Esophagus squamous epithelium (tissue), 5 donors: ENCODE data around the gene ICA1L. TPM values are rescaled to one million over a fixed set of nuclear protein-coding genes. Genes with fewer than 3 reads are reported as not detected.

Source experiments
- DNase-seq: peaks from one replicate; lab custom pipeline; 2025; lab: John Stamatoyannopoulos, UW
- H3K27ac ChIP-seq, 4 donors: fragments of 200-600 bp; sonication (generic); one replicate each; pipeline ENCODE4 v1.5.1; 2016 to 2019; ENCODE audit warnings: mild to moderate bottlenecking in 1 of 4
- H3K27me3 ChIP-seq, 4 donors: fragments of 200-600 bp; sonication (generic); 1 replicate in 3 of 4; 2 replicates in 1 of 4; pipeline versions ENCODE4 v1.5.1 to v1.6.0; 2017 to 2021; ENCODE audit warnings: antibody characterized with exemption in 1 of 4
- H3K36me3 ChIP-seq, 3 donors: fragments of 200-600 bp; sonication (generic); one replicate each; pipeline ENCODE4 v1.5.1; 2016 to 2019
- H3K4me1 ChIP-seq, 3 donors: fragments of 200-600 bp; sonication (generic); one replicate each; pipeline ENCODE4 v1.5.1; 2017 to 2019
- H3K4me3 ChIP-seq, 4 donors: fragments of 200-600 bp; sonication (generic); 1 replicate in 3 of 4; 2 replicates in 1 of 4; pipeline ENCODE4 v1.5.1; 2016 to 2019; ENCODE audit warnings: mild to moderate bottlenecking in 2 of 4, moderate library complexity in 1 of 4
- H3K9me3 ChIP-seq, 3 donors: fragments of 200-600 bp; sonication (generic); one replicate each; pipeline ENCODE4 v1.5.1; 2016 to 2019
- POLR2A ChIP-seq, 4 donors: fragments of 450-650 bp; IDR thresholded peaks; one replicate each; pipeline ENCODE4 v1.6.1; 2017; ENCODE audit warnings: antibody characterized with exemption in 4 of 4, mild to moderate bottlenecking in 4 of 4, moderate library complexity in 3 of 4
- WGBS, 2 donors: methylation state at CpG; one replicate each; pipeline ENCODE4 v1.1.5; 2018; 5-methylcytosine and 5-hydroxymethylcytosine counted together
- intact Hi-C: fragments of 100-400 bp; cut with DNase I; formaldehyde crosslinking; loops from one replicate; pipeline ENCODE4 v1.15.0; 2022
- total RNA-seq, 4 donors: library from RNA; depleted of rRNA; stranded (reverse); fragments of >200 nt; gene quantifications; one replicate each; pipeline ENCODE4 v1.1.0, GENCODE V29; 2016
- TF ChIP-seq, protein P1 (sequence below), 6 experiments: fragments of 450-650 bp in 4 of 6; fragments of 200-600 bp in 2 of 6; sonication (generic) in 2 of 6; IDR thresholded peaks; one replicate each; pipeline ENCODE4 v1.5.1; 2016 to 2019; ENCODE audit warnings: antibody characterized with exemption in 6 of 6, mild to moderate bottlenecking in 4 of 6, moderate library complexity in 4 of 6
- donor health status: DM: yes; HTN: yes; CAD: no.

ICA1L gene
- total RNA-seq, 4 donors from 2014 or later = 0.53 to 8.0 (median 0.79) TPM

DNA sequence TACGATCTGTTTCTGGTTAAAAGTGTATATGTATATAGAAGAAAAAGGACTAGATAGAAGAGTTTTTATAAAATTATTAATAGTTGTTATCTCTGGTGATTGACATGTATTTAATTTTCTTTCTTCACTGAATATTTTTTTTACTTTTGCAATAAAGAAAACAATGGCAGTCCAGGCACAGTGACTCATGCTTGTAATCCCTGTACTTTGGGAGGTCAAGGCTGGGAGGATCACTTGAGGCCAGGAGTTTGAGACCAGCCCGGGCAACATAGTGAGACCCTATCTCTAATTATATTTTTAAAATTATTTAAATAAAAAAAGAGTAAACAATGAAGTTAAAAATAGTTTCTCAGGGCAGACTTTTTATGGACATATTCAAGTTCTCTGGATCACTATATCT lies 122.1 kb downstream of the ICA1L start:
- whole genome bisulfite sequencing, 2 donors = 79 to 85% methylated on average over 2 of the region's 2 CpGs
- Histone ChIP-seq H3K4me3 (no peak overlapping the region), H3K27ac (no peak overlapping the region), H3K4me1 (no peaks in the 10 kb centered on the region), H3K9me3 (peaks cover 0 to 2% (median 0%) of the 10 kb centered on the region in 3 donors), H3K27me3 (no peaks in the 10 kb centered on the region), H3K36me3 (no peaks in the 10 kb centered on the region)
- intact Hi-C loops = no loop called here
- no peak for TF ChIP-seq POLR2A (IDR thresholded peaks at IDR 0.05)
- TF ChIP-seq, protein P1, sequence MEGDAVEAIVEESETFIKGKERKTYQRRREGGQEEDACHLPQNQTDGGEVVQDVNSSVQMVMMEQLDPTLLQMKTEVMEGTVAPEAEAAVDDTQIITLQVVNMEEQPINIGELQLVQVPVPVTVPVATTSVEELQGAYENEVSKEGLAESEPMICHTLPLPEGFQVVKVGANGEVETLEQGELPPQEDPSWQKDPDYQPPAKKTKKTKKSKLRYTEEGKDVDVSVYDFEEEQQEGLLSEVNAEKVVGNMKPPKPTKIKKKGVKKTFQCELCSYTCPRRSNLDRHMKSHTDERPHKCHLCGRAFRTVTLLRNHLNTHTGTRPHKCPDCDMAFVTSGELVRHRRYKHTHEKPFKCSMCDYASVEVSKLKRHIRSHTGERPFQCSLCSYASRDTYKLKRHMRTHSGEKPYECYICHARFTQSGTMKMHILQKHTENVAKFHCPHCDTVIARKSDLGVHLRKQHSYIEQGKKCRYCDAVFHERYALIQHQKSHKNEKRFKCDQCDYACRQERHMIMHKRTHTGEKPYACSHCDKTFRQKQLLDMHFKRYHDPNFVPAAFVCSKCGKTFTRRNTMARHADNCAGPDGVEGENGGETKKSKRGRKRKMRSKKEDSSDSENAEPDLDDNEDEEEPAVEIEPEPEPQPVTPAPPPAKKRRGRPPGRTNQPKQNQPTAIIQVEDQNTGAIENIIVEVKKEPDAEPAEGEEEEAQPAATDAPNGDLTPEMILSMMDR (IDR thresholded peaks at IDR 0.05) = no peak
- DNase-seq = no peak

- intact Hi-C loops = no loop called here
- H3K36me3 ChIP-seq = peaks cover 0 to 7% (median 0%) of the 10 kb centered on the region in 3 donors
- TF ChIP-seq, protein P1 (IDR thresholded peaks at IDR 0.05) = no peak
- no peak for TF ChIP-seq POLR2A (IDR thresholded peaks at IDR 0.05)
- peaks cover 0 to 19% (median 9%) of the 10 kb centered on the region in 3 donors for H3K9me3 ChIP-seq
- WGBS, 2 donors = 95 to 100% methylated on average over 1 of the region's 1 CpG
- no peak for DNase-seq
- H3K27me3 ChIP-seq = no peaks in the 10 kb centered on the region
- H3K27ac ChIP-seq = no peak overlapping the region
- H3K4me1 ChIP-seq = no peaks in the 10 kb centered on the region
- no peak overlapping the region for H3K4me3 ChIP-seq
Measured at GRCh38 chr2:202743613-202744012, 128.0 kb downstream of the ICA1L start.

GRCh38 chr2:202736826-202737225 lies 134.7 kb downstream of the ICA1L start:
- DNase-seq = no peak
- TF ChIP-seq POLR2A (IDR thresholded peaks at IDR 0.05) = no peak
- TF ChIP-seq, protein P1 (IDR thresholded peaks at IDR 0.05) = no peak
- H3K4me3 ChIP-seq = no peak overlapping the region
- H3K27ac ChIP-seq = no peak overlapping the region
- H3K36me3 ChIP-seq = peaks cover 0 to 23% (median 0%) of the 10 kb centered on the region in 3 donors
- no peaks in the 10 kb centered on the region for H3K4me1 ChIP-seq
- H3K27me3 ChIP-seq = no peaks in the 10 kb centered on the region
- intact Hi-C loops = no loop called here
- 86 to 94% methylated on average over 1 of the region's 1 CpG for WGBS, 2 donors
- peaks cover 0 to 17% (median 8%) of the 10 kb centered on the region in 3 donors for H3K9me3 ChIP-seq

DNA sequence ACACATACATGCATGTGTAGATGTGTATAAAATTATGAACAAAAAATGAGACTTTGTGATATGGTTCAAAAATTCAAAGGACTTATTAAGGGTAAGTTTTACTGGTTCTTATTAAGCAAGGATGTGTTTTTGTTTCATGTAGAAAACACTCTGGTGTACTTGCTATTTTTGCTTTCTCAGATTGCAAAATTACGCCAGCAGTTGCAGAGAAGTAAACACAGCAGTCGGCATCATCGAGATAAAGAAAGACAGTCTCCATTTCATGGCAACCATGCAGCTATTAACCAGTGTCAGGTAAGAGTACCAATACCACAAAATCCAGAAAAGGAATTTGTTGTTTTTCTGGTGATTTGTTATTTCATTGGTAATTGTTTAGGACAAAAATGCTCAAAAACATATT lies 145.5 kb downstream of the ICA1L start:
- no peak for DNase-seq
- Histone ChIP-seq H3K27ac (no peak overlapping the region), H3K27me3 (no peaks in the 10 kb centered on the region), H3K4me1 (no peaks in the 10 kb centered on the region), H3K36me3 (peaks cover 0 to 30% (median 0%) of the 10 kb centered on the region in 3 donors), H3K9me3 (no peaks in the 10 kb centered on the region), H3K4me3 (no peak overlapping the region)
- intact Hi-C loops = no loop called here
- 92 to 93% methylated on average over 3 of the region's 3 CpGs for WGBS, 2 donors
- no peak for TF ChIP-seq POLR2A (IDR thresholded peaks at IDR 0.05)
- TF ChIP-seq, protein P1 (IDR thresholded peaks at IDR 0.05) = no peak

DNA sequence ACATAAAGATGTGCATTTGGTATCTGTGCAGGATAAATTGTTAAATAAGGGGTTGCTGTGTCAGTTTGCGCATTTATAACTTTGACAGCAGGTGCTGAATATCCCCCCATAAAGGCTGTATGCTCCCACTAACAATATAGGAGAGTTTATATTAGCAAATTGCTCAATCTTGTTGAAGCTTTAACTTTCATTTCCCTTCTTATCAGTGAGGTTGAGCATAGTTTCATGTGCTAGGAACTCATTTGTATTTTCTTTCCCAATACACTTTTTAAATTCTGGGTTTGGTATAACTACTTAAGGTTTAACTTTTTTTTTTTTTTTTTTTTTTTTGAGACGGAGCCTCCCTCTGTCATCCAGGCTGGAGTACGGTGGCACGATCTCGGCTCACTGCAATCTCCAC lies 147.8 kb downstream of the ICA1L start:
- no peak overlapping the region for H3K27ac ChIP-seq
- no peaks in the 10 kb centered on the region for H3K27me3 ChIP-seq
- WGBS, 2 donors = 92 to 99% methylated on average over 5 of the region's 5 CpGs
- intact Hi-C loops = no loop called here
- no peak for DNase-seq
- H3K4me3 ChIP-seq = no peak overlapping the region
- no peak for TF ChIP-seq POLR2A (IDR thresholded peaks at IDR 0.05)
- TF ChIP-seq, protein P1 (IDR thresholded peaks at IDR 0.05) = no peak
- peaks cover 0 to 21% (median 0%) of the 10 kb centered on the region in 3 donors for H3K36me3 ChIP-seq
- peaks cover 0 to 2% (median 0%) of the 10 kb centered on the region in 3 donors for H3K4me1 ChIP-seq
- H3K9me3 ChIP-seq = no peaks in the 10 kb centered on the region

Other genes with a start within 250 kb of the ICA1L start
- gene FAM117B, start 236.8 kb downstream of the ICA1L start, total RNA-seq = 10 to 100 TPM in 2 of 4 donors, 1 to 10 TPM in 2; 6.7 to 15.6 (median 9.4) TPM
- 10 to 100 TPM; 22.0 to 52.4 (median 30.7) TPM for gene WDR12, start 39.9 kb upstream of the ICA1L start, total RNA-seq
- gene CARF, start 40.5 kb upstream of the ICA1L start, total RNA-seq = 10 to 100 TPM in 1 of 4 donors, 1 to 10 TPM in 3; 2.4 to 11.6 (median 3.7) TPM
- 10 to 100 TPM; 22.7 to 31.2 (median 28.1) TPM for gene NBEAL1, start 143.1 kb upstream of the ICA1L start, total RNA-seq